HG03432 (cell line): ENCODE results near the gene SLC30A4.
A peak's percentile ranks its signal among the peaks of the same experiment; 100 is the strongest.

Experiments
- ATAC-seq: cut with Tn5 transposase; IDR thresholded peaks from one replicate; pipeline ENCODE4 v1.9.1; 2021; ENCODE audit warnings: mild to moderate bottlenecking, moderate library complexity; ENCODE audit not compliant: unreplicated experiment

The SLC30A4 gene

DNA sequence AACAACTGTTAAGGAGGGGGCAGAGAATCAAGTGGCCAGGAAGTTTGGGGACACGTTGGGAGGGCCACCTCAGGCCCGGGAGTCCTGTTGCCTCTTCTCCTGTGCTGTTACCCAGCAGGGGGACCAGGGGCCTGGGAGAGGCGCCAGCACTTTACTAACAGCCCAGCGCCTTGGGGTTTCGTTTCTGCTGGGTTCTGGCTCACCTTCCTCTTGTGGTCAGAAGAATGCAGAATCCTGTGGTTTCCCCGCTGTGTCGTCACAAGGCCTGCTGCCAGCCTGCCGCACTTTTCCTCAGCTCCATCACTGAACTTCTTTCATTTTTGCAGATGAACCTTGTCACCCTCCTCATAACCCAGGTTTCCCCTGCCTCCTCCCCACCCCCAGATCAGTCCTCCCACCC lies 67.7 kb downstream of the SLC30A4 start:
- ATAC-seq, result peak; percentile 75

GRCh38 chr15:45451265-45451664 lies 71.3 kb downstream of the SLC30A4 start:
- no peak for ATAC-seq

- ATAC-seq, result no peak
Measured at GRCh38 chr15:45449916-45450867, 72.4 kb downstream of the SLC30A4 start.

- no peak for ATAC-seq
Measured at GRCh38 chr15:45449395-45449794, 73.2 kb downstream of the SLC30A4 start.

- ATAC-seq, result peak; percentile 51
Measured at GRCh38 chr15:45448066-45448915, 74.3 kb downstream of the SLC30A4 start.

DNA sequence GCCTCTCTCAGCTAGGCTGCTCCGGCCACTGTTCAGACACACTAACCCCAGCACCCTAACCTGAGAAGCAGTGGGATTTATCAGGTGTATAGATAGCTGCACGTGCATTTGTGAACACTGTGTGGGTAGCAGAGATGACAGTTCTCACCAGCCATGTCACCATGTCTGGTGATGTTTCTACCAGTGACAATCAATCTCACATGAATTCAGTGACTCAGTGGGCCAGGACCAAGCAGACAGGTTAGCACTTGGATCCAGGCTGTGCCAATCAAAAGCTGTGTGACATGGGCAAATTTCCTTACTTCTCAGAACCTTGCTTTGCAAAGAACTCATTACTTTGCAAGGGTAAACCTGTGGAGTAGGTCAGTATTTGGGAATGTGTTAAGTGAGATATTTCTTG lies 78.9 kb downstream of the SLC30A4 start:
- no peak for ATAC-seq

GRCh38 chr15:45442507-45443135 lies 79.9 kb downstream of the SLC30A4 start:
- ATAC-seq, result no peak

DNA sequence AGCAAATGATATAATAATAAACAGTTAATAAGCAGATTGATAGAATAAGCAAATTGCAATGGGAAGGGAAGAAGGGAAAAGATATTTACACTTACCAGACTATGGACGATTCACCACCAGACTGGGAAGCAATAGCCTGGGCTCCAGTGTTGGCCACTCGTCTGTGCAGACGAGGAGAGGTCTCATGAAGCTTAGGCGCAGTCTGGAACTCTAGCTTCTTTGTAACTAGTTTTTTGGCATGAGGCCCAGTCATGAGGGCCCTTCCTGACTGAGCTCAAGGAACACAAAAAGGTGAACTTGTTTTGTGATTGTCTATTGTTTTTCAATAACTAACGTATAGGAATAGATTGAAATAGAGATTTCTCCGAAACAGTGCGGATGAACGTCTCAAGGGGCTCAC lies 80.9 kb downstream of the SLC30A4 start:
- ATAC-seq, result no peak

GRCh38 chr15:45441036-45441435 lies 81.5 kb downstream of the SLC30A4 start:
- ATAC-seq, result no peak

DNA sequence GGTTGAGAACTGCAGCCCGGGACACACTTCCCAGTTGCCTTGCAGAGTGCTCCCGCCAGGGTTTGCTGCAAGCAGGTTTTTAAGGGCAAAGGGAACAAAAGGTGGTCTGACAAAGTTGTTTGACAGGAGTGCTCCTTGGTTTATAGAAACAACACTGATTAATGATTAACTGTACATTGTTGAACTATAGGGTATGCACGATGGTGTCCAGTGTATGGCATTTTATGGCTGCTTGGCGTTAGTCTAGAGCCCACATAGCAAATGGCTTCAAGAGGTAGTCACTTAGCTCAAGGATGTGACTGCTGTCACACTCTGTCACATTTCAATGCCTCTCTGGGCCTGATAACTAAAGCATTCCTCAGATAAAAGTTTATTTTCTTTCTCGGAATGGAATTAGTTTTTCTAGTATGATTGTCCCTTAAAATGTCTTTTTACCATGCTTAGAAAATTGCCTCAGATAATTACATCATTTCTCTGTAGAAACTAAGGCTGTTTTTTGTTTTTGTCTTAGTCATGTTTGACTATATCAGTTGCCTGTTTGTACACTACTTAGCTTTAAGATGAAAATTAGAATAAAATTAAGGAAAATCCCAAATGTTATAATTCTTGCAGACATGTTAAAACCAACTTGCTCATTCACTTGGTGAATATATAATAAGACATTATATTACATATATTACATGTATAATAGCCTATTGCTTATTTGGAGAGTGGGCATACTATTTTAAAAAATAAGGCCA lies 82.9 kb downstream of the SLC30A4 start:
- ATAC-seq, result no peak

DNA sequence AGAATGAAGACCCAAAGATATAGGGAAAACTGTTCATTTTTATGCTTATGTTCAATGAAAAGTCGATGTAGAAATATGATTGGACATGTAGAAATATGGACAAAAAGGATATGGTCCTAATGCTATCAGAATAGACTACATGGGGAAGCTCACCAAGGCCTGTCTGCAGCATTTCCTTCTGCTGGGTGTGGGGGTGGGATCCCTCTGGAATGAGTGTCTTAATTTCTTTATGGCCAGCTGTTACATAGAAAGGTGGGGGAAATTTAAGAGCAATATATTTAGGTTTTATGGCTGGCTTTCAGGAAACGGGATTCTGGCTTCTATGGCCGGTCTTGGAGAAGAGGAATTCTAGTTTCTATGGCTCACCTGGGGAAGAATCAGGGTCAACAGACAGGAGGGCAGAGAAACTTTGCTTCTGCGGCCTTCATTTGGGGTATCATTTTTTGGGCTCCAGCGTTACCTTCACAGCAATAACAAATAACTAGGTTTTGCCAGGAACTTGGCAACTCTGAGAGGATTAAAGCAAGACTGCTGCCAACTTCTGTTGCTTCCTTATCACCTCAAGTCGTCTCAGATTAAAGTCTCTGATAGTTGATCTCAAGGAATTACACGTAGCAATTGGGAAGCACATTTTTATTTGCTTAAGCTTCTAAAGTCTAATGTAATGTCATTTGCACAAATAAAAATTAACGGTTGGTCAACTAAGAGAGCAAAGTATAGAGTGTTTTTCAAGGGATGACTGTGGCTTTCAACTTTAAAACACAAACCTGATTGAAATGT lies 87.2 kb downstream of the SLC30A4 start:
- ATAC-seq, result no peak

DNA sequence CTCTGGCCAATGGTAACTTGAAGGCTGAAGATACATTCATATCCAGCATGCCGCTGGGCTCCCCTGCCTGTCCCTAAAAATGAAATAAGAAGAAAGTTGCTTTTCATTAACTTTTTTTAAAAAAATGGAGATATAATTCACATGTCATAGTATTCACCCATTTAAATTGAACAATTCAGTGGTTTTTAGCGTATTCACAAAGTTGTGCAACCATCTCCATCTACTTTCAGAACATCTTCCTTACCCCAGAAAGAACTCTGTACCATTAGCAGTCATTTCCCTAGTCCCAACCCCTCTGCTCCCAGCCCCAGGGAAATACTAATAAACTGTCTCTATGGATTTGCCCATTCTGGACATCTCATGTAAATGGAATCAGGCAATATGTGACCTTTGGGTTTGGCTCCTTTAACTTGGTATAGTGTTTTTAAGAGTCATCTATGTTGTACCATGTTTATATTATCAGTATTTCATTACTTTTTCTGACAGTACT lies 88.4 kb downstream of the SLC30A4 start:
- ATAC-seq, result no peak

DNA sequence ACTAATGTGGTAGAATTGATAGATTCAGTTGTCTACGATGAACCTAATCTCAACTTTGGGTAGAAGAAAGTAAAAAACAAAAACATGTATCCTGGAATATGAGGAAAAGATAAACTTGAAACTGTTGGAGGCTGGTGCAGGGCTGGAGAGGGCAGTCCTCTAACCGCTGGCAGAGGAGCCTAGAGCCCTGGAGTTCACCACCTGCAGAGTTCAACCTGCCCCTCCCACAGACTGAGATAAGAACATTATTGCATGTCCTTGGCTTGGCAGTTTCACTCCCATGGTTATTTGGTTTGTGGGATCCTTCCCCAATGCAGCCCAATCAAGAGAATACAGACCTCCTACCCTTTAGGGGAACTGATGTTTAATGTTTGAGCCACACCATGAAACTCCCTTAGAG lies 91.0 kb downstream of the SLC30A4 start:
- ATAC-seq, result no peak

- ATAC-seq, result peak; percentile 90
Measured at GRCh38 chr15:45429941-45430792, 92.4 kb downstream of the SLC30A4 start.
